Measurements from ENCODE around the gene TTBK1.

TTBK1 gene

GRCh38 chr6:43271944-43272343 is 28.7 kb downstream of the TTBK1 start:
- Histone ChIP-seq H2AFZ (ENCODE audit: low read length, unreplicated experiment) (no peak overlapping the region), H3K36me3 (ENCODE audit: insufficient read depth, low read length) (no peaks in the 10 kb centered on the region), H3K27me3 (ENCODE audit: insufficient read depth, low read length) (peaks cover 48% of the 10 kb centered on the region), H3K79me2 (ENCODE audit: control insufficient read depth, insufficient read depth, low read length, unreplicated experiment) (no peaks in the 10 kb centered on the region), H3K4me3 (ENCODE audit: low read depth, low read length) (no peak overlapping the region), H3K4me1 (ENCODE audit: control insufficient read depth, insufficient read depth, low read length, unreplicated experiment) (no peaks in the 10 kb centered on the region), H3K27ac (ENCODE audit: low read depth, low read length) (no peak overlapping the region)

- no peaks in the 10 kb centered on the region for H3K79me2 ChIP-seq (ENCODE audit: control insufficient read depth, insufficient read depth, low read length, unreplicated experiment)
- no peaks in the 10 kb centered on the region for H3K36me3 ChIP-seq (ENCODE audit: insufficient read depth, low read length)
- no peak overlapping the region for H3K4me3 ChIP-seq (ENCODE audit: low read depth, low read length)
- peaks cover 41% of the 10 kb centered on the region for H3K27me3 ChIP-seq (ENCODE audit: insufficient read depth, low read length)
- no peak overlapping the region for H3K27ac ChIP-seq (ENCODE audit: low read depth, low read length)
- no peak overlapping the region for H2AFZ ChIP-seq (ENCODE audit: low read length, unreplicated experiment)
- H3K4me1 ChIP-seq (ENCODE audit: control insufficient read depth, insufficient read depth, low read length, unreplicated experiment) = peaks cover 5% of the 10 kb centered on the region
Observed at GRCh38 chr6:43273707-43274106, 30.4 kb downstream of the TTBK1 start.

- peaks cover 35% of the 10 kb centered on the region for H3K27me3 ChIP-seq (ENCODE audit: insufficient read depth, low read length)
Observed at GRCh38 chr6:43274127-43274915, 31.0 kb downstream of the TTBK1 start.

GRCh38 chr6:43274916-43275597 is 31.8 kb downstream of the TTBK1 start:
- Histone ChIP-seq H3K4me3 (ENCODE audit: low read depth, low read length) (peak overlapping the region; percentile 66), H3K36me3 (ENCODE audit: insufficient read depth, low read length) (no peaks in the 10 kb centered on the region), H3K4me1 (ENCODE audit: control insufficient read depth, insufficient read depth, low read length, unreplicated experiment) (peaks cover 6% of the 10 kb centered on the region), H2AFZ (ENCODE audit: low read length, unreplicated experiment) (no peak overlapping the region), H3K79me2 (ENCODE audit: control insufficient read depth, insufficient read depth, low read length, unreplicated experiment) (no peaks in the 10 kb centered on the region), H3K27ac (ENCODE audit: low read depth, low read length) (no peak overlapping the region), H3K27me3 (ENCODE audit: insufficient read depth, low read length) (peaks cover 35% of the 10 kb centered on the region)

More at GRCh38 chr6:43274127-43274915, 31.0 kb downstream of the TTBK1 start:
- Histone ChIP-seq H3K79me2 (ENCODE audit: control insufficient read depth, insufficient read depth, low read length, unreplicated experiment) (no peaks in the 10 kb centered on the region), H3K4me3 (ENCODE audit: low read depth, low read length) (no peak overlapping the region), H2AFZ (ENCODE audit: low read length, unreplicated experiment) (no peak overlapping the region), H3K4me1 (ENCODE audit: control insufficient read depth, insufficient read depth, low read length, unreplicated experiment) (peaks cover 6% of the 10 kb centered on the region), H3K27ac (ENCODE audit: low read depth, low read length) (no peak overlapping the region), H3K36me3 (ENCODE audit: insufficient read depth, low read length) (no peaks in the 10 kb centered on the region)

- peak overlapping the region; percentile 66 for H3K4me3 ChIP-seq (ENCODE audit: low read depth, low read length)
- peaks cover 39% of the 10 kb centered on the region for H3K27me3 ChIP-seq (ENCODE audit: insufficient read depth, low read length)
- no peak overlapping the region for H2AFZ ChIP-seq (ENCODE audit: low read length, unreplicated experiment)
Observed at GRCh38 chr6:43275801-43276576, 32.7 kb downstream of the TTBK1 start.

GRCh38 chr6:43276577-43277305 is 33.5 kb downstream of the TTBK1 start:
- Histone ChIP-seq H3K4me3 (ENCODE audit: low read depth, low read length) (no peak overlapping the region), H2AFZ (ENCODE audit: low read length, unreplicated experiment) (no peak overlapping the region), H3K79me2 (ENCODE audit: control insufficient read depth, insufficient read depth, low read length, unreplicated experiment) (no peaks in the 10 kb centered on the region), H3K27me3 (ENCODE audit: insufficient read depth, low read length) (peaks cover 42% of the 10 kb centered on the region), H3K27ac (ENCODE audit: low read depth, low read length) (no peak overlapping the region), H3K4me1 (ENCODE audit: control insufficient read depth, insufficient read depth, low read length, unreplicated experiment) (peaks cover 6% of the 10 kb centered on the region), H3K36me3 (ENCODE audit: insufficient read depth, low read length) (no peaks in the 10 kb centered on the region)

More at GRCh38 chr6:43275801-43276576, 32.7 kb downstream of the TTBK1 start:
- no peaks in the 10 kb centered on the region for H3K79me2 ChIP-seq (ENCODE audit: control insufficient read depth, insufficient read depth, low read length, unreplicated experiment)
- H3K27ac ChIP-seq (ENCODE audit: low read depth, low read length) = no peak overlapping the region
- H3K4me1 ChIP-seq (ENCODE audit: control insufficient read depth, insufficient read depth, low read length, unreplicated experiment) = peaks cover 6% of the 10 kb centered on the region
- H3K36me3 ChIP-seq (ENCODE audit: insufficient read depth, low read length) = no peaks in the 10 kb centered on the region

- Histone ChIP-seq H3K79me2 (ENCODE audit: control insufficient read depth, insufficient read depth, low read length, unreplicated experiment) (no peaks in the 10 kb centered on the region), H3K36me3 (ENCODE audit: insufficient read depth, low read length) (no peaks in the 10 kb centered on the region), H3K4me3 (ENCODE audit: low read depth, low read length) (no peak overlapping the region), H3K27ac (ENCODE audit: low read depth, low read length) (no peak overlapping the region), H3K4me1 (ENCODE audit: control insufficient read depth, insufficient read depth, low read length, unreplicated experiment) (peaks cover 6% of the 10 kb centered on the region), H3K27me3 (ENCODE audit: insufficient read depth, low read length) (peaks cover 42% of the 10 kb centered on the region), H2AFZ (ENCODE audit: low read length, unreplicated experiment) (no peak overlapping the region)
Observed at GRCh38 chr6:43277306-43277642, 34.0 kb downstream of the TTBK1 start.

GRCh38 chr6:43277643-43278523 is 34.6 kb downstream of the TTBK1 start:
- Histone ChIP-seq H2AFZ (ENCODE audit: low read length, unreplicated experiment) (no peak overlapping the region), H3K79me2 (ENCODE audit: control insufficient read depth, insufficient read depth, low read length, unreplicated experiment) (no peaks in the 10 kb centered on the region), H3K27ac (ENCODE audit: low read depth, low read length) (no peak overlapping the region), H3K4me1 (ENCODE audit: control insufficient read depth, insufficient read depth, low read length, unreplicated experiment) (peaks cover 6% of the 10 kb centered on the region), H3K36me3 (ENCODE audit: insufficient read depth, low read length) (no peaks in the 10 kb centered on the region), H3K27me3 (ENCODE audit: insufficient read depth, low read length) (peaks cover 44% of the 10 kb centered on the region), H3K4me3 (ENCODE audit: low read depth, low read length) (no peak overlapping the region)

GRCh38 chr6:43278524-43279078 is 35.3 kb downstream of the TTBK1 start:
- Histone ChIP-seq H3K4me3 (ENCODE audit: low read depth, low read length) (no peak overlapping the region), H3K36me3 (ENCODE audit: insufficient read depth, low read length) (no peaks in the 10 kb centered on the region), H3K79me2 (ENCODE audit: control insufficient read depth, insufficient read depth, low read length, unreplicated experiment) (no peaks in the 10 kb centered on the region), H3K27ac (ENCODE audit: low read depth, low read length) (no peak overlapping the region), H2AFZ (ENCODE audit: low read length, unreplicated experiment) (peak overlapping the region; percentile 9), H3K27me3 (ENCODE audit: insufficient read depth, low read length) (peaks cover 39% of the 10 kb centered on the region), H3K4me1 (ENCODE audit: control insufficient read depth, insufficient read depth, low read length, unreplicated experiment) (peaks cover 6% of the 10 kb centered on the region)
